ENCODE data around the gene INTS2. TPM values are rescaled to one million over a fixed set of nuclear protein-coding genes. Genes with fewer than 3 reads are reported as not detected.
"Not testable (repeated sequence)": the region's sequence is repeated elsewhere in the genome, so short reads cannot be mapped to it uniquely, and the experiment has no call there.

The INTS2 gene
- polyA plus RNA-seq, 1 donor from 2014 or later, result 23.7 TPM

- Histone ChIP-seq H3K9me3 (ENCODE audit: low read length) (no peaks in the 10 kb centered on the region), H3K9ac (ENCODE audit: low read length) (no peak overlapping the region), H2AFZ (ENCODE audit: low read depth, low read length) (no peak overlapping the region), H3K27me3 (ENCODE audit: insufficient read depth, low read depth, low read length) (no peaks in the 10 kb centered on the region), H3K4me2 (ENCODE audit: low read length) (no peak overlapping the region), H3K27ac (ENCODE audit: low read length) (no peak overlapping the region), H3K9me2 (ENCODE audit: insufficient read depth, low read length) (no peaks in the 10 kb centered on the region), H3K36me3 (ENCODE audit: insufficient read depth, low read length) (no peaks in the 10 kb centered on the region), H3F3A (ENCODE audit: insufficient read depth, low read length, poor library complexity, severe bottlenecking) (no peaks in the 10 kb centered on the region), H3K4me3 (ENCODE audit: low read length) (no peak overlapping the region), H4K20me1 (ENCODE audit: insufficient read depth) (no peaks in the 10 kb centered on the region), H3K79me2 (replicated peaks; ENCODE audit: insufficient read depth, low read length) (no peaks in the 10 kb centered on the region)
- TF ChIP-seq RAD21 (conservative IDR thresholded peaks at IDR 0.05) (no peak), SMC3 (conservative IDR thresholded peaks at IDR 0.05; ENCODE audit: poor library complexity) (no peak)
Observed at GRCh38 chr17:61827649-61828395, 100.0 kb downstream of the INTS2 start.

GRCh38 chr17:61826866-61827265 is 100.9 kb downstream of the INTS2 start:
- not testable (repeated sequence) for H4K20me1 ChIP-seq (ENCODE audit: insufficient read depth); H3K79me2 ChIP-seq (replicated peaks; ENCODE audit: insufficient read depth, low read length); H3K4me3 ChIP-seq (ENCODE audit: low read length); H3F3A ChIP-seq (ENCODE audit: insufficient read depth, low read length, poor library complexity, severe bottlenecking); H2AFZ ChIP-seq (ENCODE audit: low read depth, low read length); H3K9me3 ChIP-seq (ENCODE audit: low read length); H3K9me2 ChIP-seq (ENCODE audit: insufficient read depth, low read length); H3K36me3 ChIP-seq (ENCODE audit: insufficient read depth, low read length); H3K4me2 ChIP-seq (ENCODE audit: low read length); H3K27ac ChIP-seq (ENCODE audit: low read length); H3K9ac ChIP-seq (ENCODE audit: low read length); H3K27me3 ChIP-seq (ENCODE audit: insufficient read depth, low read depth, low read length)

- not testable (repeated sequence) for H3K27me3 ChIP-seq (ENCODE audit: insufficient read depth, low read depth, low read length); H3K79me2 ChIP-seq (replicated peaks; ENCODE audit: insufficient read depth, low read length); H3F3A ChIP-seq (ENCODE audit: insufficient read depth, low read length, poor library complexity, severe bottlenecking)
Observed at GRCh38 chr17:61826198-61826597, 101.6 kb downstream of the INTS2 start.

GRCh38 chr17:61825448-61826137 is 102.2 kb downstream of the INTS2 start:
- H3K36me3 ChIP-seq (ENCODE audit: insufficient read depth, low read length), result no peaks in the 10 kb centered on the region
- H3K4me3 ChIP-seq (ENCODE audit: low read length), result no peak overlapping the region
- no peak overlapping the region for H3K4me2 ChIP-seq (ENCODE audit: low read length)
- no peak overlapping the region for H3K9ac ChIP-seq (ENCODE audit: low read length)
- no peaks in the 10 kb centered on the region for H3K79me2 ChIP-seq (replicated peaks; ENCODE audit: insufficient read depth, low read length)
- H4K20me1 ChIP-seq (ENCODE audit: insufficient read depth), result no peaks in the 10 kb centered on the region
- no peaks in the 10 kb centered on the region for H3K9me3 ChIP-seq (ENCODE audit: low read length)
- H3K9me2 ChIP-seq (ENCODE audit: insufficient read depth, low read length), result no peaks in the 10 kb centered on the region
- H3K27me3 ChIP-seq (ENCODE audit: insufficient read depth, low read depth, low read length), result no peaks in the 10 kb centered on the region
- H2AFZ ChIP-seq (ENCODE audit: low read depth, low read length), result no peak overlapping the region
- no peak overlapping the region for H3K27ac ChIP-seq (ENCODE audit: low read length)
- H3F3A ChIP-seq (ENCODE audit: insufficient read depth, low read length, poor library complexity, severe bottlenecking), result no peaks in the 10 kb centered on the region
- TF ChIP-seq CTCF (IDR thresholded peaks at IDR 0.05; ENCODE audit: poor library complexity, severe bottlenecking), result no peak
- no peak for TF ChIP-seq RAD21 (conservative IDR thresholded peaks at IDR 0.05)
- TF ChIP-seq TAF1 (IDR thresholded peaks at IDR 0.05; ENCODE audit: low read depth), result no peak

More at GRCh38 chr17:61826198-61826597, 101.6 kb downstream of the INTS2 start:
- not testable (repeated sequence) for H3K9me2 ChIP-seq (ENCODE audit: insufficient read depth, low read length); H3K4me2 ChIP-seq (ENCODE audit: low read length); H4K20me1 ChIP-seq (ENCODE audit: insufficient read depth); H3K4me3 ChIP-seq (ENCODE audit: low read length); H3K27ac ChIP-seq (ENCODE audit: low read length); H2AFZ ChIP-seq (ENCODE audit: low read depth, low read length); H3K9me3 ChIP-seq (ENCODE audit: low read length); H3K9ac ChIP-seq (ENCODE audit: low read length); H3K36me3 ChIP-seq (ENCODE audit: insufficient read depth, low read length)
